Fibroblast of mammary gland (primary cell): Measurements from ENCODE around the gene ITGA4.

ENCODE experiments used
- DNase-seq: peaks from one replicate; pipeline ENCODE4 v3.0.0-alpha.2; 2010; ENCODE audit warnings: low read depth
- H3K4me3 ChIP-seq: 2 replicates; pipeline ENCODE4 v1.5.1; 2011; ENCODE audit warnings: low read depth, mild to moderate bottlenecking, low read length, moderate library complexity; ENCODE audit not compliant: control insufficient read depth
- CTCF ChIP-seq: conservative IDR thresholded peaks from 2 replicates; pipeline ENCODE4 v1.5.1; 2011; ENCODE audit warnings: low read depth, low read length, inconsistent platforms; ENCODE audit not compliant: control insufficient read depth, insufficient read depth

ITGA4 gene

DNA sequence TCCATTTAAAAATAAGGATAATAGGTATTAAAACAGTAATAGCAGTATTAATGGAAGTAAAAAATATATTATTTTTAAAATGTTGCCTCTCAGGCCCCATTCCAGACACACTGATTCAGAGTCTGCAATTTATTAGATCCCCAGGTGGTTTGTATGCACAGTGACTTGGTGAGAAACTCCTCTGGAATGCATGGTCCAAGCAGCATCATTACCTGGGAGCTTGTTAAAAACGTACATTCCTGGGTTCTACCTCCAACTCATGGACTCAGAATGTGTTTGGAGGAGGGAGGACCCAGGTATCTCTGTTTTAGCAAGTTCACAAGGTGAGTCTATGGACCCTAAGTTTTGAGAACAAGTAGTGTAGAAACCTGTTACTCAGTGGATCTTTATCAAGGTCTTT lies 95.6 kb downstream of the ITGA4 start:
- DNase-seq = peak; percentile 49
- no peak for TF ChIP-seq CTCF
- no peak overlapping the region for H3K4me3 ChIP-seq

DNA sequence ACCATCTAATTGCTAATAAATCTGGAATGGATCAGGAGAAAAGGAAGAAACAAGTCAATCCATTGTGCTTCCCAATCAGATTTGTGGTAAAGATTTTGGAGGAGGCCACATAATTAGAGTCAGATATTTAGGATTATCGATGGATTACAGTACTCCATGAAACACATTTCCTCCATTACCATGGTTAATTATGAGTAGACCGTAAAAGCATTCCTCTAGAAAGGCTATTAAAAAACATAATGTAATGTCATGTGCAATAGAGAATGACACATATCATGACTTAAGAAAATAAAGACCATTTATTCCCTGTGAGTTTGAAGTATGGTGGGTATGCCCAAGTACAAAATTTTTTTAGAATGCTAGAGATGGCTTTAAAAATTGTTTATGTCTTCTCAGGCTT lies 96.1 kb downstream of the ITGA4 start:
- no peak for DNase-seq
- H3K4me3 ChIP-seq = no peak overlapping the region
- TF ChIP-seq CTCF = no peak

GRCh38 chr2:181554061-181554830 lies 97.1 kb downstream of the ITGA4 start:
- no peak overlapping the region for H3K4me3 ChIP-seq
- no peak for DNase-seq
- TF ChIP-seq CTCF = no peak

DNA sequence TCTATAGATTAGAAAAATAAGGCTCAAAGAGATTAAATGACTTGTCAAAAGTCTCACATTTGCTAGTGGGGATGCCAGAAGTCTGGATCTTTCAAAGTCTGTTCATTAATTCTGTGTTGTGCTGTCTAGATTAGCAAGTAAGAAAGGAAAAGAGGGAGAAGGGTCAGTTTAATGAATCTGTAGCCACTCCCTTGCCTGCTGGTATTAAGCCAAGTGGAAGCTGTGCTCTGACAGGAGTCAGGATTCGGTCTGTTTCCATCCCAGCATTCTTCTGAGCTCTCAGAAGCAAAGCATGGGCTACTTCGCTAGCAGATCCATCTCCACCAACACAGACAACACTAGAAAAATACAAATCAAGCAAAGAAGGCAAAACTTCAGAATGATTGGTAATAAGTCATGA lies 101.2 kb downstream of the ITGA4 start:
- DNase-seq = no peak
- no peak overlapping the region for H3K4me3 ChIP-seq
- TF ChIP-seq CTCF = no peak

DNA sequence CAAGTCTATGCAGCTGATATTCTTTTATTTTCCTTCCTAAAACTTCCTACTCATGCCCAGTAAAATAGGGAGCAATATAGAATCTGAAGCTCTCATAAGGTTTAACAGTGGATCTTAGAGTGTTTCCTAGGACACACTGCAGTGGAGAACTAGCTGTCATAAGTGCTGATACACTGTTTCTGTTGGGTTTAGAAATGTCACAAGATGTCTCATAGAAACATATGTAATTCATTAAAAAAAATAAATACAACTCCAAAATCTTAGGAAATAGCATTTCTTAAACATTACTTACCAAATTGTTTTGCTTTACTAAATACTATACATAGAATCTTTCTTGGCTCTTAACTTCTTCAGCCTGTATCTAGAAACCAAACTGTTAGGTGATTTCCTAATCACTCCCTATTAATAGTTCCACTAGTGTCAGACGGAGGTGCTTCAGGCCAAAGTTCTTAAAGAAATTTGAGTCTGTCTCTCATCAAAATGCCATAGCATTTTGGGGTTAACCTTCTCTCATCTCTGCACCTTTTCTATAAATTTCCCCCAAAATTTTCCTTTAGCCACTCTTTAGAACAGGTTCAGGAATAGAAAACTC lies 106.0 kb downstream of the ITGA4 start:
- DNase-seq = peak; percentile 59
- TF ChIP-seq CTCF = no peak
- no peak overlapping the region for H3K4me3 ChIP-seq

- no peak for DNase-seq
- H3K4me3 ChIP-seq = no peak overlapping the region
- no peak for TF ChIP-seq CTCF
Observed at GRCh38 chr2:181566334-181567032, 109.3 kb downstream of the ITGA4 start.
